GM19438 (cell line): Measurements from ENCODE around the gene NMNAT3.

Source experiments
- ATAC-seq: cut with Tn5 transposase; IDR thresholded peaks from one replicate; pipeline ENCODE4 v1.9.1; 2021; ENCODE audit warnings: low read depth; ENCODE audit not compliant: unreplicated experiment

The NMNAT3 gene

DNA sequence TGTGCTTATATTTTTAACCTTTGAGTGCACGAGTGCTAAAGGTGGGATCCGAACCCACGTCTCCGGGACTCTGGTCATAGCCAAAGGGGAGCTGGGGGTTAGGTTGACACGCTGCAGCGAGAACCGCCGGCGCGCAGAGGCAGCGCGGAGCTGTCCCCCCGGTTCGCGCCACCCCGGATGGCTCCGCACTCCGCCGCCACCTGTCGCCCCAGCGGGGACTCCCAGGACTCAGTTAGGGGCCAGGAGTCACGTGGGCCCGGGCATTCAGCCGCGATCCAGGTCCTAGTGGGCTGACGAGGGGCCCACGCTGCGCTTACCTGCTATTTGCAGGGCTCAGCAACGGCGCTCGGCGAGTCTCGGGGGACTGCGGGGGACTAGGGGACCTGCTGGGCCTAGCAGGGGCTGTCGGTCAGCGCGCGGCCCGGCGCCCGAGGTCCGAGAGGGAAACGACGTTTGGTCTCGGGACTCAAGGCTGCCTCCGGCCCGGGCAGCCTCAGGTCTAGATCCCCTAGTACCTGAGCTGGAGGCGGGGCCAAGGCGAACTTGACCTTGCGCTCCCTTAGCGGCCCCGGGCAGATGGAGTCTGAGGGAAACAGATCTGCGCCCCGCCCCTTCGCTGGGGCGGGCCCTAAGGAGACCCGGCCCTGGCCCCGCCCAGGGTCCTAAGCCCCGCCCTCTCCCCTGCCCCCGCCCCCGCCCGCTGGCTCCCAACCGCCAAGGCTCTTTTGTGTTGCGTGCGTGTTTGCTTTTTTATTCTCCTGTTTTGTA is at the start of gene NMNAT3:
TSS of gene NMNAT3 (minus strand) at position 585 of the 768 bp plus-strand sequence. CDS start 50,248 bp downstream, outside the sequence.
- ATAC-seq: peak; percentile 96

DNA sequence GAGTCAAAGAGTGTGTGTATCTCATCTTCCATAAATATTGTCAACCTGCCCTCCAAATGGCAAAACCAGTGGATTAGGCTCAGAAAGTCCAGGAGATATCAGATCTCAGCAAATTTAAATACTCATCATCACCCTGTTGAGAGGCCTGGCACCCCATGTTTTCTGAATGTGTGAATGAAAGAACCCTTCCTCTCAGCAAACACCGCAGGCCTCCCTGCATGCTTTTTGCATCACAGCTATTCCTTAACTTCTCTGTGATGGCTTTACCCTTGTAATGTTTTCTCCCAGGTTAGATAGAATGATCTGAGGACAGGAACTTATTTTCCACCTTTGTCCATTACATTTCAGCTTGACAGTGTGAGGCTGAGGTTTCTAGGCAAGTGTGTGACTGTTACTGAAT is 43.6 kb upstream of the NMNAT3 start:
- no peak for ATAC-seq

DNA sequence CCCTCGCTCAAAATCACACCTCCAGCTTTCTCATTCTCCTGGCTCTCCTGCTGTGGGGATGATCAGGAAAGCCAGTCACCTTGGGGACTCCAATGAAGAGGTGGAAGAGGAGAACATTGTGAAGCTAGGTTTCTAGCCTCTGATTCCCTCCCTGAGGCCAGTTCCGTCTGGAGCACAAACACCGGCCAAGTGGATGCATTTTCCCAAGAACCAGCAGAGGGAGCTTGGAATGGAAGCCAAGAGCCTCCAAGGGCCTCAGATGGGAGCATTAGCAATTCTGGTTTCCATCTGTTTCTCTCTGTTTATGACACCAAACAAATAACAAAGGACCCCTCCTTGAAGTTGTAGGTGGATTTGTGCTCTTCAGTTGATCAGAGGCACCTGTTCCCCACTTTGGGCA is 40.6 kb upstream of the NMNAT3 start:
- no peak for ATAC-seq

DNA sequence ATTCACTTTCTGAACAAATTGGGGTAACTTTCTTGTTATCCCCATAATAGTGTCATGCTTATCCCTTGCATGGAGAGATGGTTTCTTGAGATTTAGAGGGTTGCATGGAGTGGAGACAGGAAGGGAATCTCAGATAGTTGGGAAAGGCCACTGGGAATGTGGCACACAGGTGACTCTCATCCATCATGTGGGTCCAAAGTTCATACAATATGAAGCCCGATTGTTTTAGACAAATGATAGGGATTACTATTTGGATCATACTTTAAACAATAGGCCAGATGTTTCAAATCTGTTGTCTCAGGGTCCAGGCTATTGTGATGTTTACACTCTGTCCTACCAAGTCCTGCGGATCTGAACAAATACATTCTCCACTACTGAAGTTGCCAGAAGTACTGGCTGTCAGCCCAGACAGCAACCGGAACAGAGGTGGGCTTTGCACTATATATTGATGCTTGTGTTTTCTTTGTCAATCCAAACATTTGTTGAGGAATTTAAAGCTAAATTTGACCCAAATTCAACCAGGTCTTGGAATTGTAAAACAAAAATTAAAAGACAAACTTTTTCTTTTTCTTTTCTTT is 39.2 kb upstream of the NMNAT3 start:
- no peak for ATAC-seq

DNA sequence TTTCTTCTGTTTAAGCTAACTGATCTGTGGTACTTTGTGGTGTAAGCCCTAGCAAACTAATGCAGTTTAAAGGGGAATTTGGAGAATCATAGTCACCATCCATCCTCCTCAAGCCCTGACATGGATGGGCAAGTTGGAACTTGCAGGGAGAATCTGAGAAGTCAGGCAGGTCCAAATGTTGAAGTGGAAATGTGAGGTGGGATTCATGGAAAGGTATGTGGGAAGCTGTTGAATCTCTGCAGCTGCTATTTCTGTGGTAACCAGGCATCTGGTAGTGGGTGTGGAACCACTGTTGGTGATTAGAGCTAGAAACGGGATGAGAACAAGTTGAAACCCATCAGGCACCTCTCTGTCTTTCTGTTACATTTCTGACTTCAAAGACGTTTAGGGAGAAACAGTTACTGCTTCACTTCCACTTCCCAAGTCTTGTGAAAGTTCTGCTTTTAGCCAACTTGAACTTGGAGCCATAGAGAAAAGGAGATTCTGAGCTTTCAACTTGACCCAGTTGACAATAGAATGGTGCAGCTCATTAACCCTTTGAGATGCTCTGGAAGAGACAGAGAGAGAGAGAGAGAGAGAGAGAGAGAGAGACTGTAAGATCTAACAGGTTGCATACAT is 38.1 kb upstream of the NMNAT3 start:
- ATAC-seq: no peak

DNA sequence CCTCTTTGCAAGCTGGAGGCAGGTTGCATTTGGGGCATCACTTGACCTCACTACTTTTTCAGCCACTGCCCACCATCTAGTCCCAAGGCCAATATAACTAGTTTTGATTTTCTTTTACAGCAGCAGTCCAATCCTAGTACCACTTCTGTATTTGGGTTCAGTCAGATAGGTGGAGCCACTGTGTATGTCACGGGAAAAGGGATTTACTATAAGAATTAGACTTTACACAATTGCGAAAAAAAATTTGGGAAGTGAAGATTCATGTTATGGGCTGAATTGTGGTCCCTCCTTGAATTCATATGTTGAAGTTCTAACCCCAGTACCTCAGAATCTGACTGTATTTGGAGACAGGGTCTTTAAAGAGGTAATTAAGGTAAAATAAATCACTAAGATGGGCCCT is 37.4 kb upstream of the NMNAT3 start:
- no peak for ATAC-seq

DNA sequence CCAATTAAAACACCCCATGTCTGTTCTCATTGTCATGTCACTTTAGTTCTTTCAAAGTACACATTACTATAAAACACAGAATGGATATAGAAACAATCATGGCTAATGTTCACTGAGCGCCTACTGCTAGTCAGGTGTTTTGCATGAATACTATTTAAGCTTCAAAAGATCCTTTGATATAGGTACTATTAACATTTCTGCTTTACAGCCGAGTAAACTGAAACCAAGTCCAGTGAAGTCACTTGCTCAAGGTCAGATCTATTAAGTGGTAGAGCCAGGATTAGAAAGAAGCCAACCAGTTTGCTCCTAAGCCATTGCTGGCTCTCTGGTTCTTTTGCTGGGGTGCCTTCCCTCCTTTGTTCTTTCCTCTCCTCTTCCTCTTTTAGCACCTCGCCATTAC is 32.4 kb upstream of the NMNAT3 start:
- ATAC-seq: no peak

DNA sequence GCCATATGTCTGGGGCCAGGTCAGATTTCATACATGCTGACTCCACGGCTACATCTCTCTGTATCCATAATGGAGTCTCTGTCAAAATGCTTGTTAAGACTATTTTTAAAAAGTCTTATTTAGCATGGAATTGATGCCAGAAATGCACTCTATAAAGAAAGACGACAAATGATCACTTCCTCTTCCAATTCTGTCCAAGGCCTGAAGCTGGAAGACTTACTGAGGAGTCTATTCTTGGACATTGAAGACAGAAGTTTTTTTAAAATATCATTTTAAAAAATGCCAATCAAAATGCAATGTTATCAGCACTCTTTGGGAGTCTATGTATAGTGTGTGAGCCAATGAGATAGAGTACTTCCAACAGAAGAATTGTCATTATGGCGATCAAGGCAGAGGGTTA is 27.9 kb upstream of the NMNAT3 start:
- no peak for ATAC-seq

DNA sequence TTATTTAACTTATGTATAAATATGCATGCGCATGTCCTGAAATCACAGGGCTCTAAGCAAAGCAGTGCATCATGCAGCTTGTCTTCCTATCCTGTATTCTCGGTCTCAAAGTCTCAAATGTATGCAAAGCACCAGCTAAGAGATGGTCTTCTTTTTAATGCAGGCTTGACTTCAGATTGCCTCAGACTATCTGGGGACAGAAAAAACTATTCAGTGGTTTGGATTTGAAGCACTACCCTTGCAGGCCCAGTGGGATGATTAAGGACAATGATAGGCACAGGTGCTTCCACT is 18.5 kb upstream of the NMNAT3 start:
- ATAC-seq: no peak

DNA sequence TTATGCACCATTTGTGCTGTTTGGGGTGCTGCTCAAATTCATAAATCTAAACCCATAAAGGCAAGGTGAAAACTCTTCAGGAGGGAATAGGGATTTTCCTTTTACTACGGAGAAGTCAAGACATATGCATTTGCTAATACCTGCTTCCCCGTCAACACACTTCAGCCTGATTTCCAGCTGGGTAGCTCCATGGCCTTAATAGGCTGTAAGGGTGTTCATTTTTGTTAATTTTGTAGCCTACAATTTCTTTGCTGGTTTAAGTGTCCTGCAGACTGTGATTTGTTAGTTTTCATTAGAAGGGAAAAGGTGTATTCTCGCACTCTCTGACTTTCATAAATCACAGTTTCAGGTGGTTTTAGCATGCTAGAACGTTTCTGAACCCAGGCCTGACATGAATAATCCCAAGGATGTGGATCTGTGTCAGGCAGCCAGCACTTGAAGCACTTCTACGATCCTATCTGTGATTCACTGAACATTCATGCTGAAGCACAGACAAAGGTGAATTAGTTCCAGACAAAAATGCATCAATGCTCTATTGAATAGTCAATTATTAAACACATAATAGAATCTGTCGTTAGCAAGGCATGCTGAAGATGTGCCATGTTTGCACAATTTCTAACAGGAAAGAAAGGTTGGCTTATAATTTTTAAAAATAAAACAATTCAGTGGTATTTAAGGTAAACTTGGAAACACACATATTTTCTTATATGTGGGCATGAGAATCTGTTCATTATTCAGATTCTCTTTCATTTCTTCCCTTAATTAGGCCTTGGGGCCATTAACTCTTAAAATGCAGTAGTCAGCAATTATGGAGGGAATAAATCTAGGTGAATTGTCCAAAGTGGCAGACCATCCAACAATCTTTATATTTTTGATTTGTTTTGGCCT is 17.9 kb upstream of the NMNAT3 start:
- ATAC-seq: no peak

DNA sequence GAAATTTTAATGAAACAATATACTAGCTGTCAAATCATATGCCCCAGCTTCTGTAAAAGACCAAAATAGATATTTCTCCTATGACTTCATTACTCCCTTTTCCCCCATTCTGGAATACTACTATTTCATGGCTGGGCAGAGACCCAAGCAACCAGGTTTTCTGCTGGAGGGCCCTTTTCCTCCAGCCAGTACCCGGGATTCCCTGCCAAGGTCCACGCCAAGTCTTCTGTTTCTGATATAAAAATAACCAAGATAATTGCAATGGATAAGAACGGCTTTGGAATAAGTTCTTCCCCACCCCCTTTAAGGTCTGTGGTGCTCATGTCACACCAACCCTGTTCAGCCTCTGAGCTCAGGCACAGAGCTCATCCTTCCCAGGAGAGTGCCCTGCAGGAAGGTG is 17.2 kb upstream of the NMNAT3 start:
- no peak for ATAC-seq

DNA sequence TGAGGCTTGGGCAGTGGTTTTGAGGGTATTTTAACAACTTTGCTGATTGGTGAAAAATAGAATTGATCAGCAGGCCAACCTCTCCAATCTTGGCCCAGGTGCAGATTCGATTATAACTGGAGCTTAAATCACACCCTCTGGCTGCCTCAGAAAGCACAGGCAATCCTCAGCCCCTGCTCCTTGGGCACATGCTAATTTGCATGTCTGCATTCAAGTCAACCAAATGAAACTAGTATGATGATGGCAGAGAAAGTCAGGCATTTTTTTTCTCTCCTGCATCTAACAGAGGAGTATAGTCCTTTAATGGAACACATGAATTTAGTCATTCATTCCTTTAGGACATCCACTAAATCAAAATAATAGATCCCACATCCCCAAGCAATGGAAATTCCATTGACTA is 16.8 kb upstream of the NMNAT3 start:
- no peak for ATAC-seq

DNA sequence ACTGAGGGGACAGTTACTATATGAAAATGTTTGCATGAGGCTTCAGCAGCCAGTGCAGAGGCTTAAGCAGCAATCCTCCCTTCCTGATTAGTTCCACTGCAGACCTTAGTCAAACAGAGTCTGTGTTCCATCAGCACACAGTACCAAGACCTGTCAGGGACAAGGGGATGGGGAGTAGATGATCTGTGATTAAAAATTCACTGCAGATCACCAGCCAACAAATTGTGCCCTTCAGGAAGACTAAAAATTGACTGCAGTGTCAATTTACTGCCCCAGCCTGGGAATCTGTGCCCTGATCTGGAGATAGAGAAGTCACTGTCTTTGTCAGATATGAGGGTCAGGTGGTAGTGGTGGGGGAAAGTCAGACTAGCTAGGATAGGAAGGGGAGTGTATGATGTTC is 13.8 kb upstream of the NMNAT3 start:
- no peak for ATAC-seq

DNA sequence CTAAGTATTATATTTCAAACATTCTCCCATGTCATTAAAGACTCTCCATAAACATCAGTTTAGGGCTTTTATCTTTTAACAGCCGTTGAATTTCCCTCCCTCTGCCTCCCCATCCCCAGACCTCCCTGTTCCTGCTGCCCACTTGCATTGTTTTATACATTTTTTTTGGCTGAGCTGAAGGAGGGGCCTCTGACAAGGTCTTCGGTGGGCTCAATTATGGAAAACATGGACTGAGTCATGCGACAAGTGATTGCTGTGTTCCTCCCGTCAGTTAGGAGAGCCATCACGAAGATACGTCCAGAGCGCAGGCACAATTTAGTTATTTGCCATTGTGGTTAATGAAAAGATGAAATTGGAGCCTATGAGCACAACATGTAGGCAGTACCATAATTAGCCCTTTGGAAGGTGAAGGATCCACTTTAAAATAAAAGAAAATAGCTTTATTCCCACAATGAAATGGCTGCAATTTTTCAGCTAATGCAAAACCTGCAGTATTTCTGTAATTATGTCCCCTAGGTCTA is 12.0 kb upstream of the NMNAT3 start:
- no peak for ATAC-seq

DNA sequence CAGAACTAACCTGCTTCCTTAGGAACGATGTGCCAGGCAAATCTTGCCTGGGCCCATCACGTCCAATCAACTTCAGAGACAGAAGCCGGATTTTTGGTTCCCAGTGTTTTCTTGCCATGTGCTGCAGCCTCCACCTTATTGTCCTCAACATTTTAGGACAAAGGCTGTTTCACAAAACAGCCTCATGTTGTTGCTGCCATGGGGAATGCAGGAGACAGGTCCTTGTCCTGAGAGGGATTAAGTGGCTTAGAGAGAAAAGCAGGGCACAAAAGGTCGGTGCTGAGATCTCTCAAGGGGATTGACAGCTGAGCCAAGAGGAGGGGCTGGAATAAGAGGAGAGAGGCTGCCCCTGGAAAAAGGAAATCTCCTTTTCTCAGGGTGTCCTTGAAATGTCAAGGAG is 11.3 kb upstream of the NMNAT3 start:
- no peak for ATAC-seq

DNA sequence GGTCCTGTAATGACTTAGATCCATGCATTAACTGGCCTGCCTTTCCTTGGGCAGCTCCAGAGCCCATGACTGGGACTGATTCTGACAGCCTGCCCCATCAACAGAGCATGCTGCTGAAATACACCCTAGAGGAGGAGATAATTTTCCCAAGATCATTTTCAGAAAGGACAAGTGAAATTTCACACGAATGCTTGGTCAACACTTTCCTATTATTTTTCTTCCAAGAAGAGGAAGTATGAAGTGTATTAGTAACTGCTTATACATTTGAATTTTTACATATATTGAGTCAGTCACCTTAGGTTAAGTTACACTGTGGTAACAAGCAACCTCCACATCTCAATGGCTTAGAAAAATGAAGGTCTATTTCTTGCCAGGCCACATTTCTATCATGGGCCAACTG is 9.7 kb upstream of the NMNAT3 start:
- ATAC-seq: no peak

DNA sequence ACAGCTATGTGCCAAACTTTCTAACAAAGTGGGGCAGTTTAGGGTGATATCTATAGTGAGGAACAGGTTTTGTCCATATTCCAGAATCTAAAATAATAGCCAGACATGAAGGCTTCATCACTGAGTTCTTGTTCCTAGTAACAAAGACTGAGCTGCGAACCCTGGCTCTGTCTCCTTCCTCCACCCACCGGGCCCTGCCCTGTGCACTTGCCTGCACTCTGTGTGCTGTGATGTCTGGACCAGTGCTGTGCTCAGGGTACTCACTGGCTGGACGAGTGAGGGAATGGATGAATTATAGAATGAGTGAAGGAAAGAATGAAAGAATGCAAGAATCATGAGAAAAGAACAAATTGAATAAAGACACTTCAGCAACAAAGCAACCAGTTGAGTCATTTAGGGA is 8.9 kb upstream of the NMNAT3 start:
- ATAC-seq: no peak

DNA sequence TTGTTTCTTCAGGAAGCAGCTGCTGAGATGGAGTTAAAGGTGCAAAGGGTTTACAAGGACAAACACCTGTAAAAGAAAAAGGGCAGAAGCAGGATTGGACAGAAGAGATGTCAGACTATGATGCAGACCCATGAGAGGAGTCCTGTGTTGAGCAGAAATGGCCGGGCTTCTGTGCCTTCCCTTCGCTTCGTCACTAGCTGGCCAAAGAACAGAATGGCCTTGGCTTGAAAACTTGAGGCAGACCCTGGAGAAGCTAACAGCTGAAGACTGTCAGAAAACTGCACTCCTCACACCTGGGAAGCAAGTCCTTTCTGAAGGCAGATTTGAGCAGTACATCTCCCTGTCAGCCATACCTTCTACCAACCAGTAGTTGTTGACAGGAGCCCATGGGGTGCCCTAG is 8.4 kb upstream of the NMNAT3 start:
- no peak for ATAC-seq

DNA sequence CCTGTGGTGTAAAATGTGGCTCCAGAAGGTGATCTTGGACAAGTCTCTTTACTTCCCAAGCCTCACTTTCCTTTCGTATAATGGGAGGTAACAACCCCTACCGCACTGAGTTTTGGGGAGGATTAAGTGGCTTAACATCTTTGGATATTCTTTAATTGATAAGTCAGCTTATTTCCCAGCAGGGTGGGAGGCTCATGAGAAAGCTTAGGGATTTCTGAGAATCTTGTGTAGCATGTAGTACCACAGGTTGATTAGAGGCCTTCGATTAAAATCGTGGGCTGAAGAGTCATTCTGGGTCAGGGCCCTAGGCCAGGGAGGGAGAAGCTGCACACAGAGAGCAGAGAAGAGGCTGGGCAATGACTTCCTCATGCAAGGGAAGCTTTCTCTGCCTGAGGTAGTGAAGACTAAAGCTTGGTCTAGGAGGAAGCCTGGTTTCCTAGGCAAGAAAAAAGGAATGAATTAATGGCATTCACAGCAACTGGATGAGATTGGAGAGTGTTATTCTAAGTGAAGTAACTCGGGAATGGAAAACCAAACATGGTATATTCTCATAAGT is 1.5 kb upstream of the NMNAT3 start:
- no peak for ATAC-seq

DNA sequence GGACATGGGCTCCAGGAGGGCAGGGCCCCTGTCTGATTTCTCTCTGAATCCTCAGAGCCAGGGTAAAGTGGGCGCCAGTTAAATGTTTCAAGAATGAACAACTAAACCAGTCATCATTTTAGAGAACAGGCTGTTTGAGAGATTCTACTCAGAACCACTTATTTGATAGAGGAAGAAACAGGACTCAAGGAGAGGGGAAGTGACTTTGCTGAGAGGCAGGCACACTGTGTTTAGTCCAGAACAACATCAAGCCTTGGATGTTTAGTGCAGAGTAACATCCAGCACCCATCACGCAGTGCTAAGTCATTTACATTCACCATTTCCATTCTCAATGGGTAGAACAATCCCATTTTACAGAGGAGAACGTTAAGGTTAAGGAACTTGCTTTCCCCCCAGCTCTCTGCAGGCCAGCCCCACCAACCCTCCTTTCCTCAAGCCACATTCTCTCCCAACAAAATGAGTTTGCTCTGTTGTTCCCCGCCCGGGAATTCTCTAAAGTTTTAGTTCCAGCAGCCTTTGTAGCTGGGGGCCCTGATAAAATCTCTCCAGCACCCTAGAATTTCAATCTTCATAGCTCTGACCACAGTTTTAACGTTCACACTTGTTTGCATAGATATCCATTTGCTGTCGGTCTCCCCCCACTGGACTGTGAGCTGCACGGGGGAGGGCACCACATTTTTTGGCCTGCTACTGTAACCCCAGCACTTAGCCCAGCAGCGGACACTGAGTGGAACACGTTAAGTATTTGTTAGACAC is 962 bp downstream of the NMNAT3 start:
- no peak for ATAC-seq
